H9 (cell line): ENCODE results near the gene TNIK. TPM values are rescaled to one million over a fixed set of nuclear protein-coding genes. Genes with fewer than 3 reads are reported as not detected.

Experiments
- DNase-seq: peaks from one replicate; pipeline ENCODE4 v3.0.0-alpha.2; 2017
- H2AFZ ChIP-seq: one replicate; pipeline ENCODE4 v1.6.1; 2013; ENCODE audit warnings: mild to moderate bottlenecking, low read length, control low read depth, moderate library complexity
- H2AK5ac ChIP-seq: 2 replicates; pipeline ENCODE4 v1.6.1; 2013; ENCODE audit warnings: low read length, control low read depth, mixed read lengths; ENCODE audit not compliant: insufficient read length
- H2BK120ac ChIP-seq: one replicate; pipeline ENCODE4 v1.6.1; 2013; ENCODE audit warnings: low read depth, mild to moderate bottlenecking, low read length, control low read depth, inconsistent platforms; ENCODE audit not compliant: poor library complexity, severe bottlenecking
- H2BK12ac ChIP-seq: 2 replicates; pipeline ENCODE4 v1.6.1; 2013; ENCODE audit warnings: low read length, control low read depth, mixed read lengths, low read depth; ENCODE audit not compliant: insufficient read length
- H2BK15ac ChIP-seq: 2 replicates; pipeline ENCODE4 v1.6.1; 2013; ENCODE audit warnings: low read depth, low read length, control low read depth
- H2BK20ac ChIP-seq: one replicate; pipeline ENCODE4 v1.6.1; 2013; ENCODE audit warnings: low read depth, mild to moderate bottlenecking, low read length, control low read depth, inconsistent platforms; ENCODE audit not compliant: poor library complexity, severe bottlenecking
- H2BK5ac ChIP-seq: 2 replicates; pipeline ENCODE4 v1.6.1; 2013; ENCODE audit warnings: low read length, control low read depth, mixed read lengths; ENCODE audit not compliant: insufficient read length
- H3K14ac ChIP-seq: 2 replicates; pipeline ENCODE4 v1.6.1; 2013; ENCODE audit warnings: low read length, control low read depth; ENCODE audit not compliant: insufficient read depth
- H3K18ac ChIP-seq: 2 replicates; pipeline ENCODE4 v1.6.1; 2013; ENCODE audit warnings: low read depth, mild to moderate bottlenecking, mixed read lengths, low read length, control low read depth; ENCODE audit not compliant: insufficient read length
- H3K23ac ChIP-seq: 2 replicates; pipeline ENCODE4 v1.6.1; 2013; ENCODE audit warnings: low read length, control low read depth, mixed read lengths, low read depth; ENCODE audit not compliant: insufficient read length
- H3K23me2 ChIP-seq: 2 replicates; pipeline ENCODE4 v1.6.1; 2013; ENCODE audit warnings: low read depth, mild to moderate bottlenecking, mixed read lengths, low read length, control low read depth; ENCODE audit not compliant: insufficient read length, poor library complexity, severe bottlenecking
- H3K27ac ChIP-seq: 2 replicates; pipeline ENCODE4 v1.5.1; 2013; ENCODE audit warnings: low read length, control low read depth, mixed read lengths, low read depth; ENCODE audit not compliant: insufficient read length
- H3K27me3 ChIP-seq: 2 replicates; pipeline ENCODE4 v1.6.1; 2013; ENCODE audit warnings: low read length, control low read depth, inconsistent platforms; ENCODE audit not compliant: insufficient read depth
- H3K4ac ChIP-seq: 2 replicates; pipeline ENCODE4 v1.6.1; 2013; ENCODE audit warnings: low read depth, mild to moderate bottlenecking, control low read depth, inconsistent platforms, low read length, moderate library complexity
- H3K4me1 ChIP-seq: 2 replicates; pipeline ENCODE4 v1.6.1; 2013; ENCODE audit warnings: low read length, control low read depth, inconsistent platforms; ENCODE audit not compliant: insufficient read depth
- H3K4me2 ChIP-seq: 2 replicates; pipeline ENCODE4 v1.6.1; 2013; ENCODE audit warnings: low read length, control low read depth, mixed read lengths; ENCODE audit not compliant: insufficient read length, insufficient read depth
- H3K56ac ChIP-seq: 2 replicates; pipeline ENCODE4 v1.6.1; 2013; ENCODE audit warnings: low read depth, mild to moderate bottlenecking, mixed read lengths, low read length, control low read depth; ENCODE audit not compliant: insufficient read length
- H3K79me1 ChIP-seq: 2 replicates; pipeline ENCODE4 v1.6.1; 2013; ENCODE audit warnings: low read depth, mild to moderate bottlenecking, moderate library complexity, low read length, control low read depth, inconsistent platforms; ENCODE audit not compliant: insufficient read depth, poor library complexity, severe bottlenecking
- H3K79me2 ChIP-seq: 2 replicates; pipeline ENCODE4 v1.6.1; 2013; ENCODE audit warnings: low read length, control low read depth, inconsistent platforms; ENCODE audit not compliant: insufficient read depth
- H3K9ac ChIP-seq: 2 replicates; pipeline ENCODE4 v1.6.1; 2013; ENCODE audit warnings: low read length, control low read depth, mixed read lengths; ENCODE audit not compliant: insufficient read length; ENCODE audit errors: extremely low read depth
- H3K9me3 ChIP-seq: one replicate; pipeline ENCODE4 v1.6.1; 2013; ENCODE audit warnings: low read depth, low read length, inconsistent platforms; ENCODE audit not compliant: control insufficient read depth
- H3T11ph ChIP-seq: one replicate; pipeline ENCODE4 v1.6.1; 2013; ENCODE audit warnings: mild to moderate bottlenecking, low read length, control low read depth, inconsistent platforms
- H4K20me1 ChIP-seq: one replicate; pipeline ENCODE4 v1.6.1; 2013; ENCODE audit not compliant: control insufficient read depth, insufficient read length, insufficient read depth
- H4K5ac ChIP-seq: 2 replicates; pipeline ENCODE4 v1.6.1; 2013; ENCODE audit warnings: low read depth, mild to moderate bottlenecking, mixed read lengths, low read length, control low read depth; ENCODE audit not compliant: insufficient read length
- H4K8ac ChIP-seq: replicated peaks from 2 replicates; pipeline ENCODE4 v1.6.1; 2013; ENCODE audit warnings: low read length, control low read depth, mixed read lengths, low read depth; ENCODE audit not compliant: insufficient read length
- H4K91ac ChIP-seq: 2 replicates; pipeline ENCODE4 v1.6.1; 2013; ENCODE audit warnings: low read depth, mild to moderate bottlenecking, moderate library complexity, mixed read lengths, low read length, control low read depth; ENCODE audit not compliant: insufficient read length
- H3K27ac Mint-ChIP-seq, 3 experiments: 2 replicates in 2 of 3; 3 replicates in 1 of 3; pipeline ENCODE4 v1.8.0; 2020 to 2021; ENCODE audit warnings: mixed read lengths in 3 of 3, mild to moderate bottlenecking in 1 of 3, moderate library complexity in 1 of 3
- H3K27me3 Mint-ChIP-seq: 2 replicates; pipeline ENCODE4 v1.8.0; 2021; ENCODE audit warnings: low read depth, mild to moderate bottlenecking, moderate library complexity, mixed read lengths
- H3K36me3 Mint-ChIP-seq, 3 experiments: 2 replicates in 2 of 3; 3 replicates in 1 of 3; pipeline ENCODE4 v1.8.0; 2020 to 2021; ENCODE audit warnings: low read depth in 3 of 3, mixed read lengths in 3 of 3; ENCODE audit not compliant: insufficient read depth in 1 of 3
- H3K4me1 Mint-ChIP-seq, 2 experiments: 2 replicates each; pipeline ENCODE4 v1.8.0; 2020; ENCODE audit warnings: mixed read lengths in 2 of 2
- H3K4me3 Mint-ChIP-seq, 2 experiments: 2 replicates in 1 of 2; 3 replicates in 1 of 2; pipeline ENCODE4 v1.8.0; 2020 to 2021; ENCODE audit warnings: mild to moderate bottlenecking in 2 of 2, mixed read lengths in 2 of 2, moderate library complexity in 1 of 2
- H3K9me3 Mint-ChIP-seq, 2 experiments: 2 replicates in 1 of 2; 3 replicates in 1 of 2; pipeline ENCODE4 v1.8.0; 2020; ENCODE audit warnings: mild to moderate bottlenecking in 2 of 2, mixed read lengths in 2 of 2, moderate library complexity in 1 of 2
- WGBS: extraction: QIAGEN DNeasy Blood & Tissue Kit; methylation state at CpG from one replicate; pipeline ENCODE4 v1.1.7; 2013; ENCODE audit warnings: missing lambda C conversion rate, low lambda C conversion rate, mixed read lengths; ENCODE audit not compliant: insufficient read length; ENCODE audit errors: extremely low coverage; 5-methylcytosine and 5-hydroxymethylcytosine counted together
- total RNA-seq: library from RNA; stranded (reverse); gene quantifications from 2 replicates; pipeline ENCODE4 v1.2.1, GENCODE V29; 2021
- TF ChIP-seq, protein P1 (sequence below): fragments of 200-600 bp; sonication (generic); conservative IDR thresholded peaks from 3 replicates; pipeline ENCODE4 v1.8.0; 2021; ENCODE audit warnings: antibody characterized with exemption, mild to moderate bottlenecking

Gene TNIK
- total RNA-seq, 1 experiment from 2014 or later: 15.9 TPM

DNA sequence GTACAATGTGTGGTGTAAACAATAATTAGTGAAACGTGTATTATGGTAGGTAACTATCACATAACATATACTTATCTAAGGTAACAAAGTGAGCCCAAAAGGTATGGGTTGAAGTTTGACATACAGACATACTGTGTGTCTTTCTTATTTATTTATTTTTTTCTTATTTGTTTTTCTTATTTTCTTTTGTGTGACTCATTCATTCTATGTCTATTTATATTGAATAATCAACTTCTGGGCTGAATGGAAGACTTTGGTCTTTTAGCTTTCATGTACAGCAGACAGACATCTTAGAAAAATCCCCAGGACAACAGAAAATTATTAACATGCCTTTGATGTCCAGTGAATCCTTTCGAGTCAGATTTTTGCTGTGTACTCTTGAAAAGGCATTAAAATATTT, 233.4 kb downstream of the TNIK start:
- H3K18ac ChIP-seq: no peak overlapping the region
- H3K27ac ChIP-seq: no peak overlapping the region
- no peak overlapping the region for H3K23ac ChIP-seq
- H3K9ac ChIP-seq: no peak overlapping the region
- no peaks in the 10 kb centered on the region for H3K27me3 ChIP-seq
- no peak overlapping the region for H4K91ac ChIP-seq
- H3K27ac Mint-ChIP-seq: no peak overlapping the region
- H3K4me3 Mint-ChIP-seq: no peak overlapping the region
- H2BK120ac ChIP-seq: no peak overlapping the region
- no peaks in the 10 kb centered on the region for H3K23me2 ChIP-seq
- H3K9me3 ChIP-seq: no peaks in the 10 kb centered on the region
- no peak overlapping the region for H2BK15ac ChIP-seq
- no peak overlapping the region for H3T11ph ChIP-seq
- H3K9me3 Mint-ChIP-seq: peaks cover 2 to 3% of the 10 kb centered on the region in 2 experiments; a peak in 2 of 5 replicates
- no peak overlapping the region for H3K4ac ChIP-seq
- no peak overlapping the region for H3K56ac ChIP-seq
- H3K36me3 Mint-ChIP-seq: peaks cover 4 to 13% (median 5%) of the 10 kb centered on the region in 3 experiments; a peak in 5 of 7 replicates
- no peaks in the 10 kb centered on the region for H3K4me1 ChIP-seq
- no CpG with 5 or more reads among the region's 2 CpGs for WGBS
- no peak for DNase-seq
- no peak overlapping the region for H2BK12ac ChIP-seq
- H3K4me1 Mint-ChIP-seq: peaks cover 6 to 9% of the 10 kb centered on the region in 2 experiments; a peak in 3 of 4 replicates
- no peaks in the 10 kb centered on the region for H4K20me1 ChIP-seq
- H2AFZ ChIP-seq: no peak overlapping the region
- TF ChIP-seq, protein P1, sequence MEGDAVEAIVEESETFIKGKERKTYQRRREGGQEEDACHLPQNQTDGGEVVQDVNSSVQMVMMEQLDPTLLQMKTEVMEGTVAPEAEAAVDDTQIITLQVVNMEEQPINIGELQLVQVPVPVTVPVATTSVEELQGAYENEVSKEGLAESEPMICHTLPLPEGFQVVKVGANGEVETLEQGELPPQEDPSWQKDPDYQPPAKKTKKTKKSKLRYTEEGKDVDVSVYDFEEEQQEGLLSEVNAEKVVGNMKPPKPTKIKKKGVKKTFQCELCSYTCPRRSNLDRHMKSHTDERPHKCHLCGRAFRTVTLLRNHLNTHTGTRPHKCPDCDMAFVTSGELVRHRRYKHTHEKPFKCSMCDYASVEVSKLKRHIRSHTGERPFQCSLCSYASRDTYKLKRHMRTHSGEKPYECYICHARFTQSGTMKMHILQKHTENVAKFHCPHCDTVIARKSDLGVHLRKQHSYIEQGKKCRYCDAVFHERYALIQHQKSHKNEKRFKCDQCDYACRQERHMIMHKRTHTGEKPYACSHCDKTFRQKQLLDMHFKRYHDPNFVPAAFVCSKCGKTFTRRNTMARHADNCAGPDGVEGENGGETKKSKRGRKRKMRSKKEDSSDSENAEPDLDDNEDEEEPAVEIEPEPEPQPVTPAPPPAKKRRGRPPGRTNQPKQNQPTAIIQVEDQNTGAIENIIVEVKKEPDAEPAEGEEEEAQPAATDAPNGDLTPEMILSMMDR: no peak
- H4K5ac ChIP-seq: no peak overlapping the region
- H3K79me1 ChIP-seq: no peaks in the 10 kb centered on the region
- 0 out of 2 replicates have a peak, but pooled peaks cover 1% of the 10 kb centered on the region for H3K79me2 ChIP-seq
- H3K14ac ChIP-seq: no peak overlapping the region
- H2BK20ac ChIP-seq: no peak overlapping the region
- no peak overlapping the region for H3K4me2 ChIP-seq
- H2BK5ac ChIP-seq: no peak overlapping the region
- H3K27me3 Mint-ChIP-seq: no peaks in the 10 kb centered on the region
- no peak overlapping the region for H2AK5ac ChIP-seq
- H4K8ac ChIP-seq: no peak overlapping the region
